ENCODE data around the gene LRFN2.

LRFN2 gene

GRCh38 chr6:40471243-40471642, 115.9 kb downstream of the LRFN2 start:
- no peak for DNase-seq

GRCh38 chr6:40469323-40469722, 117.8 kb downstream of the LRFN2 start:
- no peak for DNase-seq

- no peak for DNase-seq
These were observed 120.1 kb downstream of the LRFN2 start for GRCh38 chr6:40466986-40467539.

GRCh38 chr6:40461643-40462042, 125.5 kb downstream of the LRFN2 start:
- no peak for DNase-seq

- DNase-seq, result no peak
These were observed 126.8 kb downstream of the LRFN2 start for GRCh38 chr6:40460380-40460779.

DNA sequence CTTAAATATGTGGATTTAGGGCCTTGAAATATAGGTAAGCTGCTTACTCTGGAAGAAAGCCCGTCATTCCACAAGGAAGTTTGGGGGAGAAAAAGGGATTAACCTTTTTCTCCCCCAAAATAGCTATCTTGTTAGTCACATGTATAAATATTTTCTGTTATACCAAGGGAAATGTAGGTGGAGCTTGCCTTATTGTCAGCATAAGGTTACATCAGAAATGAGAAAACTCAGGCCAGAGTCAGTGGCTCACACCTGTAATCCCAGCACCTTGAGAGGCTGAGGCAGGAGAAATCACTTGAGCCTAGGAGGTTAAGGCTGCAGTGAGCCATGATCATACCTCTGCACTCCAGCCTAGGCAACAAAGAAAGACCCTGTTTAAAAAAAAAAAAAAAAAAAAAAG, 129.9 kb downstream of the LRFN2 start:
- DNase-seq, result no peak

- DNase-seq, result no peak
These were observed 130.7 kb downstream of the LRFN2 start for GRCh38 chr6:40456390-40457013.

DNA sequence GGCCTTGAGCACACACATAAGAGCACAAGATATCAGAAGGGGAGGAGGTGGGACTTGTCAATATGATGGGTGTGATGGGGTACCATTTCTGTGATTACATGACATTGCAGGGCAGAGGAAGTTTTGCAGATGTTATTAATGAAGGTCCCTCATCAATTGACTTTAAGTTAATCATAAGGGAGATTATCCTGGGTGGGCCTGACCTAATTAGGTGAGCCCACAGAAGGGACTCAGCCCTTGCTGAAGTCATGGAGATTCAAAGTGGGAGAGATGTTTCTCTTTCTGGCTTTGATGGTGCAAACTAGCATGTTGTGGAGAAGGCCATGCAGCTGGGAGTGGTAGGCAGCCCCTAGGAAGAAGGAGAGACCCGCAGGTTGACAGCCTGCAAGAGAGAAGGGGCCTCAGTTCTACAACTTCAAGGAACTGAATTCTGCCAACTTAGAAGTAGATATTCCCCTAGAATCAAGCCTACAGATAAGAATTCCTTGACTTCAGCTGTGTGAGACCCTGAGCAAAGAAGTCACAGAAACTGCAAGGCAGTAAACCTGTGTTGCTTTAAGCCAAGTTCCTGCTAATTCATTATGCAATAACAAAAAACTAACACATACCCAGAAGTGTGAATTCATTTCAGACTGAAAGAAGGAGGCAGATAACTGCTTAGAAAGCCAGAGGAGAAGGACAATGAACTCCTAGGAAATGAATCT, 131.3 kb downstream of the LRFN2 start:
- DNase-seq, result no peak

DNA sequence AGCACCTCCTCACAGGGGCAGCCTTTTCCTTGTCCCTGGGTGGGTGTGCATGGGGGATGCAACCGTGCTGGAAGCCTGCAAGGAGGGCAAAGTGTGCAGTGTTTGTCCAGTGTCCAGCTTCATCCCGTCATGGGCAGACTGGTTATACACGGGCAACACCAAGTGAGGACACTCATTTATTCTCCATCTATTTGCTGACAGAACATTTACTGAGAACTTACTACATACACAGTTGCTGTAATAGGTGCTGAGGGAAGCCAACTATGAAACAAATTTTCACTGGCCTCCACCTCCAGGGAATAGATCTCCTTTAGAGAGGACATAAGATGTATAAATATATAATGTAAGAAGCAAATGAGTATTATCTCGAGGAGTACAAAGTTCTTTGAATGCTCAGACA, 136.7 kb downstream of the LRFN2 start:
- DNase-seq, result no peak

DNA sequence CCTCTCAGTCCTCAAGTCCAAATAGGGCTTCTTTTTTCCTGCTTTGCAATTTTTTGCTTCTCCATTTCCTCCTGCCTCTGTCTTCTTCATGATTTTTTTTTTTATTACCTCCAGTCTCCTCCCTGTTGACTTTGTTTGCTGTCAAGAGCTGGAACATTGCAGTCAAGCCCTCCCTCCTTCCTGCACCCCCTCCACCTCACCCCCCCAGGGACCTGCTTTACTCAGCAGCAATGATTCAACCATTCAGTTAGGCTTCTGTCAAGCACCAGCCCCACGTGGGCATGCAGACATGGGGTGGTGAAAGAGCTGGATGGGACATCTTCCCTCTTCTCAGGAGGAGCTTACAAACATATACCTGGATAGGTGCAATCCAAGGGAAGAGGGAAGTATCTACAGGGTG, 142.4 kb downstream of the LRFN2 start:
- DNase-seq, result no peak

DNA sequence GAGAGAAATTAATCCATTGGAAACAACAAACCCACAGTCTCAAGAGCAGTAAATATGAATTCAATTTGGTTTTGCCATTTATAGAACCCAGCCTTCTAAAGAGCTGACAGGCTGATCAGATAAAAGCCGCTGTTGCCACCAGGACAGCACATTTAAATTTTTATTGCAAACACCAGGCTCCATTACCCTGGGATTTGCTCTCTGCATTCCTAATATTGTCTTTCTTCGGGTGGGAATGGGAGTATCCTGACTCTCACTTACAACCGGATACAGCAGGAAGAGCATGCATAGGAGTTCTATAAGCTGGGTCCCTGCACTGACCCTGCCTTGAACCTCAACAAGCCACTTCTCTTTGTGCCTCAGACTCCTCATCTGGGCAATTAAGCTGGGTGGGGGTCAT, 142.9 kb downstream of the LRFN2 start:
- no peak for DNase-seq

DNA sequence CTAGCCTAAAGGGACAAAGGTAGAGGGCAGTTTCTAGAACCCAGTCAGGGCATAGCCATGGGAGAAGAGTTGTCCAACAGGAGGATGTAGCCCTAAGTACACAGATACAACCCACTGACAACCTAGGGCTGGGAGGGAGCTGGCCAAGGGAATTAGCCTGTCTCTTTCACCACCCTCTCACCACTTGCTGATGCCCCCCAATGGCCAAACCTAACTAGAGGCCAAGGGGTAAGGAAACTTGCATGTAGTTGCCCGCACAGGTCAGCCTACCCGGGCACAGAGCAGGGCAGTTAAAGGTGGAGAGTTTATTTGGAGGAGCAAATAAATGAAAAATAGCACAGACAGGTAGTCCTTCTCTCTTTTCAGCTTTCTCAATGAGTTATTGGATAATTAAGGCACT, 143.3 kb downstream of the LRFN2 start:
- no peak for DNase-seq

- DNase-seq, result no peak
These were observed 144.6 kb downstream of the LRFN2 start for GRCh38 chr6:40442591-40442990.

DNA sequence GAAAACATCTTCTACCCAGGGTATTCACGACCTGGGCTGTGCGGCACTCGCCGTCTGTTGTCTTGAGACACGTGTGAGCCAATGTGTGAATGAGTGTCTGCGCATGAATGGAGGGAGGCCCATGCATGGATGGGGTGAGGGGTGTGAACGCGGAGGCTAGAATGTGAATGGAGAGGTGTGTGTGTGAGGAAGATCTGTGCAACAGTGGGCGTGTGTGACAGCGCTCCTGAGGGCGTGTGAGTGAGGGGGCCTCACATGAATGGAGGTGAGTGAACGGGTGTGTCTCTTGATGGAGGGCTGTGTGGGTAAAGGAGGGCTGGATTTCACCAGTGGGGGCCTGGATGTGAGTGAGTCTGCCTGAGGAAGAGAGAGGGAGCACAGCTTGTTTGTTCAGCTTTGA, 146.0 kb downstream of the LRFN2 start:
- no peak for DNase-seq

- no peak for DNase-seq
These were observed 147.1 kb downstream of the LRFN2 start for GRCh38 chr6:40440053-40440452.

GRCh38 chr6:40439026-40439800, 148.0 kb downstream of the LRFN2 start:
- no peak for DNase-seq

DNA sequence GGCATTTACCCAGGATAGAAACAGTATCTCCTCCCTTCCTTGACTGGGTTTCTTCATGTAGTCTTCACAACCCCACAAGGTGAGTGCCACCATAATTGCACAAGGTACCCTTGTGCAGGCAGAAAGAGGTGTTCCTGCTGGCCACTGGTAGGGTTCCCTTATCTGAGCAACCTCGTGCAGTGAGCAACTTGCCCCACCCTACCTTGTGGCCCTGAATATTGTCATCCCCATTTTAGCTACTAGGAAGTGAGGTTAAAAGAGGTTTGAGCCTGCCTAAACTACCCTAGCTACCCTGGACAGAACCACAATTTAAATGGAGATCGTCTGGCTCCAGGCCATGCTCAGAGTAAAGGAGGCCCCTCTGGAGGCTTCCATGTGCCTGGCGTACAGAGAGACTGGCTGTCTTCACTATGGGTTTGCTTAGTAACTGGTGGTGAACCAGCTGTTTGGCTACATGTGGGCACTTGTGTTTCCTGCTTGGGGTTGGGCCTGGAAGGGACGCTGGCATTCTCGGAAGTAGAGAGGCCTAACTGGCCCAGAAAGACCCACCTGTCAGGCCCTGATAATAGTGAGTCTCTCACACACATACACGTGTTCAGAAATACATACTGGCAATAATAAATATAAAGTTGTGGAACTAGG, 148.8 kb downstream of the LRFN2 start:
- DNase-seq, result no peak

- DNase-seq, result no peak
These were observed 149.5 kb downstream of the LRFN2 start for GRCh38 chr6:40437631-40438030.

DNA sequence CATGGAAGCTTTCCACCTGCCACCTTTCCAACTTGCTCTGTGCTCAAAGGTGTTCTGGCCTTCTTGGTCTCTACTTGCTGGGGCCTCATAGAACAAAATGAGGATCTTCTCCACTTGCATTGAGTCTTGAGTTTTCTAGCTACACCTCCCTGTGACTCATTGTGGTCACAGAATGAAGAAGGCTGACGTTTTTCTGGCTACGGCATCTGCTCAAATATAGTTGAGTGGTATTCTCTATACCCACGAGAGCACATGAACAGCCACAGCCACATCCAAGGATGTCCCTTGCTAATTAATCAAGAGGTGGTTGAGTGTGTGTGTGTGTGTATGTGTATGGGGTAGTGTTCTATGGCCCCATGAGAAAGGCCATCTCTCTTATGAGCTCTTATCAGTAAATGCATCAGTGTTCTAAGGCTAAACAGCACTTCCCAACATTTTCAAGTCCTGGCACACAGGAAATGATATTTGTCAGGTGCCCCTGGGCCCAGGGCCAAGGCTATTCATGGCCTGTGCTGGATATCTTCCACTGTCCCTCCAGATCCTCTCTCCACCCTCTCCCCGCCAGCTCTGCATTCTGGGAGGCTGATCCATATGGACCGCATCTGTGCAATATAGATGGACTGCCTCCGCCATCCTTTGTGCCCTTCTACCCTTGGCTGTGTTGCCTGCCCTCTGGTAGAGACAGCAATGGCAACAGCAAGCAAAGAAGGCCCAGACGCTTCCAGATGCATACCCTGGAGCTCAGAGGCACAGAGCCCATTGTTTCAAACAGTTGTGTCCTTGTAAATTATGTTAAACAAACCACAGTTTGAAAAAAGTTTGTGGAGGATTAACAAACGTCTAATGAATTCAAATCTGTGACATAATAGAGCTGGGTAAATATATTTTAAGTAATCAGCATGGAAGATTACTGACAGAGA, 150.2 kb downstream of the LRFN2 start:
- DNase-seq, result peak; percentile 5

GRCh38 chr6:40432982-40433381, 154.2 kb downstream of the LRFN2 start:
- DNase-seq, result no peak

DNA sequence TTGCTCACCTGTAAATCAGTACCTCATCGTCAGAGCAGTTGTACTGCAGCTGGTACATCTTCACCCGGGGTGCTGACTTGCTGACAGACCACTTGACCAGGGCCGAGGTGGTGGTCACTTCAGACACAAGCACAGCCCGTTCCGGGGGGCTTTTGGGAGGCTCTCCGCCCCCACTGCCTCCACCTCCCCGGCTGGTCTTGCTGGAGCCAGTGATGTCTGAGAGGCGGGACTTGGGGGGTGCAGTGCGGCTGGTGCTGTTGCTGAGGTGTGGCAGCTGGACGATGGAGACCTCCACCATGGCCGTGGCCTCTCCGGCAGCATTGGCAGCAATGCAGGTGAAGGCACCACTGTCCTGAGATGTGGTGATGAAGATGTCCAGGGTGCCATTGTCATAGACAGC, 155.5 kb downstream of the LRFN2 start:
- DNase-seq, result no peak

- DNase-seq, result no peak
These were observed 160.0 kb downstream of the LRFN2 start for GRCh38 chr6:40427196-40427595.

Data from CD4-positive, alpha-beta T cell treated with Interferon gamma for 1 hour (primary cell).